Activated naive CD4-positive, alpha-beta T cell treated with anti-CD3 and anti-CD28 coated beads, Interleukin-2, amount 10 ng/mL, durations not matched to agents 7 days and 5 days (primary cell): Measurements from ENCODE around the gene PTPRD.

Experiments used
- CTCF ChIA-PET: fragments of 350-600 bp; sonication (Branson Sonifier 250); formaldehyde crosslinking; loops from one replicate; lab custom pipeline; 2021; ENCODE audit warnings: antibody characterized with exemption; lab: Charles Lee
- DNase-seq: peaks from one replicate; pipeline ENCODE4 v3.0.0-alpha.2; 2020
- H3K27ac Mint-ChIP-seq: one replicate; pipeline ENCODE4 v1.8.0; 2021; ENCODE audit warnings: mild to moderate bottlenecking, moderate library complexity, mixed read lengths
- H3K27me3 Mint-ChIP-seq: one replicate; pipeline ENCODE4 v1.8.0; 2021; ENCODE audit warnings: mild to moderate bottlenecking, mixed read lengths
- H3K36me3 Mint-ChIP-seq: one replicate; pipeline ENCODE4 v1.8.0; 2021; ENCODE audit warnings: mixed read lengths
- H3K4me1 Mint-ChIP-seq: one replicate; pipeline ENCODE4 v1.8.0; 2021; ENCODE audit warnings: mixed read lengths
- H3K4me3 Mint-ChIP-seq: one replicate; pipeline ENCODE4 v1.8.0; 2021; ENCODE audit warnings: mild to moderate bottlenecking, moderate library complexity, mixed read lengths
- H3K9me3 Mint-ChIP-seq: one replicate; pipeline ENCODE4 v1.8.0; 2021; ENCODE audit warnings: mixed read lengths

The PTPRD gene

DNA sequence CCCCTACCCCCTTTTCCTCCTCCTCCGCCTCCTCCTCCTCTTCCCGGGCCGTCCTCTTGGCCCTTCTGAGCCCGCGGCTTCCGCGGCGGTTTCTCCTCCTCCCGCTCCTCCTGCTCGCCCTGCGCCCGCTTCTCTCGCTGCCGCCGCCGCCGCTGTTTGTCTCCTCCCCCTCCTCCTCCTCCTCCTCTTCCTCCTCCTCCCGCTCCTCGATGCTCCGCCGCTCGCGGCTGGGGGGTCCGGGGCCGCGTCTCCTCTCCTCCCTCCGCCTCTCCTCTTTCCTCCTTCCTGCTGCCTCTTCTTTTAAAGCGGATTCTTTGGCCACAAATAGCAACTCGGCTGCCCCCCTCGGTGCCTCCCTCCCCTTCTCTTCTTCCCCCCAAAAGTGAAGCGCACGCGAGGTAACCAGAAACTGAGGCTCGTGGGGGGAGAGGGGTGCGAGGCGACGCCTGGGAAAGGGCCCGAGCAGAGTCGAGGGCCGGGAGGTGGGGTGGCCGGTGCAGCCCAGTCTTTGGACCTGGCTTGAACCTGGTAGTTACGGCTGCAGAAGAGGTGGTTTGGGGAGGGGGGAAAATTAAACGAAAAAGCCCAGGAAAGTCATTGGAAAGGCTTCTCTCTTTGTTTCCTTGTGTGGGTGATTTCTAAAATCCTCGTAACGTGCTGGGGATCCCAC is 1754.7 kb downstream of the PTPRD start:
- DNase-seq, result peak; percentile 40
- no peak overlapping the region for H3K27ac Mint-ChIP-seq
- H3K4me3 Mint-ChIP-seq, result peak overlapping the region; percentile 59
- CTCF ChIA-PET, result no interaction called here
- no peaks in the 10 kb centered on the region for H3K36me3 Mint-ChIP-seq
- peaks cover 8% of the 10 kb centered on the region for H3K4me1 Mint-ChIP-seq
- peaks cover 42% of the 10 kb centered on the region for H3K27me3 Mint-ChIP-seq
- H3K9me3 Mint-ChIP-seq, result no peaks in the 10 kb centered on the region

DNA sequence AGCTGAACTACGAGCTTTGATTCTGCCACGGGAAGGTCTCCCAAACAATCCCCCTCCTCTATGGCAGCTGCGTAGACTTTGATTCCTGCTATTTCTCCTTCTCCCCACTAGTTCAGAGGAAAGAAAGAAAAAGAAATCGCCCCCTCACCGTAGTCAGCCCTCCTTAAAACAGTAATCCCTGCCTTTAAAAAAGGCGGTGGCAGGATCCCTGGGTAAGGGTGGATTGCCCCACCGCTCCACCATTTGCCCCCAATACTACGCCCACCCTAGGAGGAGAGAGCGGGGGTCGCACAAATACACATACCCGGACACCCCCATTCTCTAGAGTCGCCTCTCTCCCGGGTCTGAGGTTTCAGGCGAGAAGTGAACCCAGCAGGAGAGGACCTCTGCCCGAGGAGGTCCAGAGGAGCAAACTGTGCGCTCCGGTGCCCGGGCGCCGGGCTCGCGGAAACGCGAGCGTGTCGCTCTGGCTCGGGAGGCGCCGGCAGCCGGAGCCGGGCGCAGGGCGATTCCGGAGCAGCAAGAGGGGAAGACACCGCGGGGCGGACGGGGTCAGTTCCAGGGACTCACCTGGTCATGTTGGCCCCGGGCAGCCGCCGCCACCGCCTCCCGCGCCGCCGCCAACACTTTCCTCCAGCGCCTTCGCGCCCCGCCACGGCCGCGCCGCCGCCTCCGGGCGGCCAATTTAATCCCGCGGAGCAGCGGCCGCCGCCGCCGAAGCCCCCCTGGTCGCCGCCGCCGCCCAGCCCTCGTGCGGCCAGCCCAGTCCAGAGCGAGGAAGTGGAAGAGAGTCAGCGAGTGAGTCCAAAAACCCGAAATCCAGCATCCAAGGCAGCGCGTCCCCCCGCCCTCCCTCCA is 1755.5 kb downstream of the PTPRD start:
- no peak overlapping the region for H3K27ac Mint-ChIP-seq
- H3K9me3 Mint-ChIP-seq, result no peaks in the 10 kb centered on the region
- peak overlapping the region; percentile 60 for H3K4me3 Mint-ChIP-seq
- no peak for DNase-seq
- CTCF ChIA-PET, result no interaction called here
- peaks cover 8% of the 10 kb centered on the region for H3K4me1 Mint-ChIP-seq
- peaks cover 42% of the 10 kb centered on the region for H3K27me3 Mint-ChIP-seq
- no peaks in the 10 kb centered on the region for H3K36me3 Mint-ChIP-seq

DNA sequence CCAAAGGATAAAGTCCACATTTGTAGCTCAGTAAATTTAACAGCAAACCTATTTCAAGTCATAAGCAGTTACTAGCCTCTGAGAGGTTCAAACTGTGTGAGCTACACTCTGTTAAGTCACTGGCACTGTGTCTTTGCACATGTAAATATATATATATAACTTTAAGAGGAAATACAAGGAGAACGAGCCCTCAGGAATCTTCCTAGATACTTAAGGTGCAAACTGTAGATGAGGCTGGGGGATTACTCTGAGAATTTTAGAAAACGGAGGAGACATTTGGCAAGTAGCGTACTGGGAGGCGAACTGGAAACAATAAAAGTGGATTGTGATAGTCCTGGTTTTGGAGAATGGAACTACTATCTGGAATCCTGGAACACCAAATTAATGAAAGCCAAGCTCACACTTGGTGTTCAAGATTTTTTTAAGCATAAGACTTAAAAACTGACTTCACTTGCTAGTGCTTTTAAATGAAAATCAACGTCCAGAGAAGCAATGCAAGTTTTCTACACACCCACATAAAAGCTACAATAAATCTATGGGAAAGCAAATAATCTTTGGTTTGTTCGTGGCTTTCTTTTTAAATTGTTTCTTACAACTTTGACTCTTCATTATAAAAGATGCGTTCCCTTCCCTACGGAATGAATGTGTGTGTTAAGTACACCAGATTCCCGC is 1756.3 kb downstream of the PTPRD start:
- Mint-ChIP-seq H3K9me3 (no peaks in the 10 kb centered on the region), H3K4me3 (no peak overlapping the region), H3K27me3 (peaks cover 42% of the 10 kb centered on the region), H3K4me1 (peaks cover 8% of the 10 kb centered on the region), H3K27ac (no peak overlapping the region), H3K36me3 (no peaks in the 10 kb centered on the region)
- CTCF ChIA-PET, result no interaction called here
- DNase-seq, result no peak

DNA sequence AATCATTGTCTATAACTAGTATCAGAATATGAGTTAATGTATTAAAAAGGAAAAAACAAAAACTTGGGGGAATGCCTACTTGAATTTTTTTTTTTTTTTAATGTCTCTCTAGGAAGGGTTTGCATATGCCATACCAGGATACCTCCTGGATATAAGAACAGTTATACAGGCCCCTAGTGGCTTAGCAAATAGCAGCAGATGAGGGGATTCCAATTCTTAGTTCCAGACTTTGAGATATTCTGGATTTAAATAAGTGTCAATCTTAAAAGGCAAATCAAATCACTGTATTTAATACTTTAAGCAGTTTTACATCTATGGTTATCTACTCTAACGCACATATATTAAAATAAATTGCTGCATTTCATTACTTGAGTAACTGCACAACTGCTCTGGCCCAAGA is 1757.8 kb downstream of the PTPRD start:
- DNase-seq, result no peak
- no peaks in the 10 kb centered on the region for H3K9me3 Mint-ChIP-seq
- H3K4me1 Mint-ChIP-seq, result peaks cover 8% of the 10 kb centered on the region

DNA sequence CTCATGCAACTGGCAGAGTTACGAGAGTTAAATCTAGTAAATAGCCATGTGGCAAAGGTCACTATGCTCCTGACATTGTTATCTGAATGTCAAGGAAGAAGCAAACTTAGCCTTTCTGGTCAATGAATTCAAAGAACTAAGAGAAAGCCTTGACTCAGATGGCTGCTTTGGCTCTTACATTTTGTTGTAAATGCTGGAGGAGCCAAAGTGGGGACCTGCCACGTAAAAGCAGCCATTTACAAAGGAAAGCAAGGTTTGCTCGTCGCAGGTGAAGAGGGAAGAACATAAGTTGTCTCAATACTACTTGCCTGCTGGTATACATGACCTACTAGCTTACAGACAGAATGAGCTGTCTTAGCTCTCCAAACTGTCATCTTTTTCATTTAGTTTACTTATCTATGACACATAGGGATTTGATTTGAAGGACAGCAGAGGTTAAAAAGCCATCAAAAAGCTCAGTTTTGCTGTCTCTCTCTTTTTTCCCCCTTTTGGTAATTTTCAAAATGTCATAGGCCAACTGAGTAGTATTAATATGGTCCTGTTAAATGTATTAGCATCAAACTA is 1760.4 kb downstream of the PTPRD start:
- Mint-ChIP-seq H3K27me3 (peaks cover 15% of the 10 kb centered on the region), H3K4me1 (peaks cover 2% of the 10 kb centered on the region), H3K36me3 (no peaks in the 10 kb centered on the region), H3K9me3 (no peaks in the 10 kb centered on the region), H3K4me3 (no peak overlapping the region), H3K27ac (no peak overlapping the region)
- CTCF ChIA-PET, result no interaction called here
- DNase-seq, result no peak

More for the DNA sequence above, 1757.8 kb downstream of the PTPRD start:
- Mint-ChIP-seq H3K36me3 (no peaks in the 10 kb centered on the region), H3K4me3 (no peak overlapping the region), H3K27me3 (peaks cover 41% of the 10 kb centered on the region), H3K27ac (no peak overlapping the region)
- CTCF ChIA-PET, result no interaction called here

DNA sequence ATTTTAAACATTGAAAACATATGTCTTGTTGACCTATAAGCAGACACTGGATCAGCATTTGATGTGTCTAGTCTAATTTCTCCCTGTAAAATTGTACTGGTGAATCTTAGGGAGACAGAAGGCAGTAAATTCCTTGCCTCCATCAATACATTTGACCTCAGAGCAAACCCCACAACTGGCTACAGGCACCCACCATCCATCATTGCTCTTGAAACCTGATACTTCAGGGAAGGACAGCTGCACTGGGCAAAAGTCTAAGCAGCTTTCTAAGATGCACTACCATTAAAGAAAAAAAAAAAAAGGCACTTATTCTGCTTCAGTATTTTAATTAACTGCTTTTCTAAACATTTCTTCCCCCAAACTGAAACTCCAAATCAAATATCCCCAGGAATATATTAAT is 1761.9 kb downstream of the PTPRD start:
- no peaks in the 10 kb centered on the region for H3K27me3 Mint-ChIP-seq

DNA sequence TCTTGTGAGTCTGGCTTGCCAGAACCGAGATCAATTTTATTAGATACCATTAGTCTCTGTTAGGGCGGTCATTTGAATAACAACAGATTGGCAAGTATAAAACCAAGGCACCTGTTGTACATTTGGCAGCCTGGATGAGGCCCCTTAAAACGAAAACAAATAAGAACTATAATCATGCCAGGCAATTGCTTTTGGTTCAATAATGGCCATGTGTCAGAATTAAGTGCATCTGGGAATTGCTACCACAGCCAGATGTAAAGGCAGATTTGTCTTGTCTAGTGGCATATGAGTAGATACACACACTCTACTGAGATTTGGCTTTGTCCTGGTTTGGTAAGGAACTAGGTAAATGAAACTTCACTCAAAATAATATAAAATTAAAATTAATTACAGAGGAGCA is 1767.0 kb downstream of the PTPRD start:
- H3K4me3 Mint-ChIP-seq, result no peak overlapping the region
- H3K4me1 Mint-ChIP-seq, result no peaks in the 10 kb centered on the region
- no peaks in the 10 kb centered on the region for H3K9me3 Mint-ChIP-seq
- no peak overlapping the region for H3K27ac Mint-ChIP-seq
- DNase-seq, result no peak
- H3K36me3 Mint-ChIP-seq, result no peaks in the 10 kb centered on the region
- CTCF ChIA-PET, result no interaction called here
- H3K27me3 Mint-ChIP-seq, result no peaks in the 10 kb centered on the region

More for the DNA sequence above, 1761.9 kb downstream of the PTPRD start:
- no peak overlapping the region for H3K27ac Mint-ChIP-seq
- H3K9me3 Mint-ChIP-seq, result no peaks in the 10 kb centered on the region
- H3K4me1 Mint-ChIP-seq, result no peaks in the 10 kb centered on the region
- no peaks in the 10 kb centered on the region for H3K36me3 Mint-ChIP-seq
- no peak overlapping the region for H3K4me3 Mint-ChIP-seq
- no peak for DNase-seq
- CTCF ChIA-PET, result no interaction called here

DNA sequence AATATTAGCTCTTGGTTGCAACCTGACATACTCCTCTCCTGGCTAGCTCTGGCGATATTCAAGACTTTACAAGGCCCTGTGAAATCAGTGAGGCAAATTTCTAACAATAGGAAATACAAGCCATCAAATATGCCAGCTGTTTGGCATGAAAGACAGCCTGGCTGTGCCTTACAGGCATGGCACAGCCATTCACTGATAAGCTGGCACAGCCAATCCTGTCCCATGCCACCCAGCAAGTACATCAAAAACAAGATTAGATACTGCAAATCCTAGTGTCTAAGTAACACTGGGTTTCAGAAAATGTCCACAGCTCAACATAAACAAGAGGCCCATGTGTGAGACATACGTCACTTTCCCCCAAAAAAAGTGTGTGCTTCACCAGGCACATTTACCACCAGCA is 1767.4 kb downstream of the PTPRD start:
- no peaks in the 10 kb centered on the region for H3K27me3 Mint-ChIP-seq
- H3K4me1 Mint-ChIP-seq, result no peaks in the 10 kb centered on the region
- DNase-seq, result no peak
- no peaks in the 10 kb centered on the region for H3K9me3 Mint-ChIP-seq
- no peak overlapping the region for H3K4me3 Mint-ChIP-seq
- H3K27ac Mint-ChIP-seq, result no peak overlapping the region
- CTCF ChIA-PET, result no interaction called here
- no peaks in the 10 kb centered on the region for H3K36me3 Mint-ChIP-seq

DNA sequence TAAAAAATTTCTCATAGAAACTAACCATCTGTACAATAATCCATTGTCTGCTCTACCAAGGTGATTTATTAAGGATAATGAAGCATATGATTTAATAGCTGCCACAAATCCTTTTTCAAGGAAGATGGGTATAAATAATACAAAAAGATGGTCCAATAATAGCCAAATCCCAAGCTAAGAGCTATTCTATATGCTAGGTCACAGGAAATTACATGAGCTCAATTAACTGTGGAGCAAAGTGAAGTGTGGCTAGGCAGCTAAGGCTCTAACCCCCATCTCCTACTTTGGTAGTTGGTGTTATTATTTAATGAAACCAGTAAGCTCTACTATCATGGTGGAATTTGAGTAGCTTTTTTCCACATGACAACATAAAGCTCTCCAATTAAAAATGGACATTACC is 1768.3 kb downstream of the PTPRD start:
- H3K9me3 Mint-ChIP-seq, result no peaks in the 10 kb centered on the region
- CTCF ChIA-PET, result no interaction called here
- no peaks in the 10 kb centered on the region for H3K27me3 Mint-ChIP-seq

DNA sequence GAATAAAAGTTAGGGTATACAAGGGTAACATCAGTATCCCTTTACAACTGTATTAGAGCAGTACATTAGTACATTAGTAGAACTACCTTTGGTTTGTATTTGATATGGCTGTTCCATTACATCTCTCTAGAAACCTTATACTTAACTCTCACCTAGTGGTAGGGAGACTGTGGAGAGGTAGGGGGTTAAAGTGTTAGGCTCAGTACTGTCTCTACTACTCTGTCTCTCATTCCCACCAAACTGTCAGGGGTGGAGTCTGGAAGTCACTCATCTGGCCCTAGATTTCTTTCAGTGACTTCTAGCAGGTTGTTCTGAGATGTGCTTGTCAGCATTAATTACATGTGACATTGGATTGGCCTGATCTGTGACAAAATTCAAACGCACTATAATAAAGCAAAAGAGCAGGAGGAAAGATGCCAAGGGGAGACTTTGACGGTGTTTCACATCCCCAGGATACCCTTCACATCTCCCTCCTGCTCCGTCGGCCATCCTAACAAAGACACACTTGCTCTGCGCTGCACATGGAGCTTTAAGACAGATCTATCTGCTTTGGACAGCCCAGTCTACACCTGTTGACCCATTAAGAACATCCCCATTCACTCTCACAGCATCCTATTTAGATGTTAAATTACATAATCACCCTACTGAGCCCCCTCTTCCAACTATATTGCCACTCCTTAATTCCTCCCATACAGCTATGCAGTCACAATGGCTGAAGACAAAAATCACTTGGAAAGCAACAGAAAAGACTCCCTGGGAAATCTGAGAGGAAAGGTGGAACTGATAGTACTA is 1770.2 kb downstream of the PTPRD start:
- H3K27me3 Mint-ChIP-seq, result no peaks in the 10 kb centered on the region
- no peak for DNase-seq
- no peak overlapping the region for H3K4me3 Mint-ChIP-seq
- CTCF ChIA-PET, result no interaction called here
- H3K27ac Mint-ChIP-seq, result no peak overlapping the region
- H3K4me1 Mint-ChIP-seq, result no peaks in the 10 kb centered on the region
- H3K36me3 Mint-ChIP-seq, result no peaks in the 10 kb centered on the region
- no peaks in the 10 kb centered on the region for H3K9me3 Mint-ChIP-seq

More for the DNA sequence above, 1768.3 kb downstream of the PTPRD start:
- Mint-ChIP-seq H3K4me3 (no peak overlapping the region), H3K36me3 (no peaks in the 10 kb centered on the region), H3K4me1 (no peaks in the 10 kb centered on the region), H3K27ac (no peak overlapping the region)
- no peak for DNase-seq

DNA sequence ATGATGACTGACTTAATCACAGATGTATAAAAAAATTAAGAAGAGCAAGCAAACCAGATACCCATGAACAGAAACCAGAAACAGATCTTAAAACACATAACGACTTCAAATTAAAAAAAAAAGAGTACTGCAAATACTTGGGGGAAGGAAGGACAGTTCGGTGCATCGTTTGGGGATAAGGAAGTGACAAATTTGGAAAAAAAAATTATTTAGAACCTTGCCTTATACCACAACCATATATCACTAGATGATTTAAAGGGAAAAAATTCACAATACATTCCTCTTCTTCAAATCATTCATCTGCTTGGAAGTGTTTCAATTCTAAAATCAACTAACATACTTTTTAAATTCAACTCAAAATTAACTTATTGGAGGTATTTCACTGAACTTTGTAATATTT is 1774.7 kb downstream of the PTPRD start:
- H3K36me3 Mint-ChIP-seq, result no peaks in the 10 kb centered on the region
- CTCF ChIA-PET, result no interaction called here
- H3K27ac Mint-ChIP-seq, result no peak overlapping the region
- H3K9me3 Mint-ChIP-seq, result no peaks in the 10 kb centered on the region
- DNase-seq, result no peak
- H3K4me1 Mint-ChIP-seq, result no peaks in the 10 kb centered on the region
- H3K27me3 Mint-ChIP-seq, result no peaks in the 10 kb centered on the region
- no peak overlapping the region for H3K4me3 Mint-ChIP-seq

DNA sequence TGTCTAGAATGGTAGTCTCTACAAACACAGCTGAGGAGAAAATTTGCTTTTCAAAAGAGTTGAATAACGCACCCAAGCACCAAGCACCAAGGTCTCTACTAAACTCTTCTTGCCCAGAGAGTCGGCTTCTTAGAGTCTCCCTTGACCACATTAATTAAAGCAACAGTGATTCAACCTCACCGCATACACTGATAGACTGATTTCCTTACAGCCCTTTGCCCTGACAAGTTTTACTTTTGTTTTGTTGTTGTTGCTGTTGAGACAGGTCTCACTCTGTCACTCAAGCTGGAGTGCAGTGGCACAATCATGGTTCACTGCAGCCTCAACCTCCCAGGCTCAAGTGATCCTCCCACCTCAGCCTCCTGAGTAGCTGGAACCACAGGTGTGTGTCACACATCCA is 1777.5 kb downstream of the PTPRD start:
- DNase-seq, result no peak
- no peaks in the 10 kb centered on the region for H3K27me3 Mint-ChIP-seq
- no peak overlapping the region for H3K4me3 Mint-ChIP-seq
- H3K27ac Mint-ChIP-seq, result no peak overlapping the region
- no peaks in the 10 kb centered on the region for H3K4me1 Mint-ChIP-seq
- CTCF ChIA-PET, result no interaction called here
- H3K36me3 Mint-ChIP-seq, result no peaks in the 10 kb centered on the region
- H3K9me3 Mint-ChIP-seq, result no peaks in the 10 kb centered on the region

DNA sequence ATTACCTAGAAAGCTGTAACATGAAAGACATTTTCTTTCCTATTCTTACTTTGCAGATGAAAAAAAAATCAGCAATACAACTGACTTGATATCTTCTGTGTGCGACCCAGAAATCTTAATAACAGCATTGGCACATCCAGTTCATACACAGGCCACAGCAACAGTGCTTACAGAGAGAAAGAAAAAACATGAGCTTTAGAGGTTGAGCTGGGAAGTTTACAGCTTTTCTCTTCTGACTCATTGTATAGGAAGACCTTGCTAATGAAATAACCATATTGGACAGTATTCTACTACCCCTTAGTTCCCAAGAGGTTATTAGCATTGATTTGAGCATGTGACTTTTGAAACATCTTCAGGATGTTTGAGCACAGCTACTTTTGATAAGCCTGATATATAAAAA is 1779.8 kb downstream of the PTPRD start:
- H3K4me1 Mint-ChIP-seq, result no peaks in the 10 kb centered on the region
- DNase-seq, result no peak
- CTCF ChIA-PET, result no interaction called here
- no peaks in the 10 kb centered on the region for H3K9me3 Mint-ChIP-seq
- no peak overlapping the region for H3K27ac Mint-ChIP-seq
- no peaks in the 10 kb centered on the region for H3K27me3 Mint-ChIP-seq
- H3K36me3 Mint-ChIP-seq, result no peaks in the 10 kb centered on the region
- H3K4me3 Mint-ChIP-seq, result no peak overlapping the region

DNA sequence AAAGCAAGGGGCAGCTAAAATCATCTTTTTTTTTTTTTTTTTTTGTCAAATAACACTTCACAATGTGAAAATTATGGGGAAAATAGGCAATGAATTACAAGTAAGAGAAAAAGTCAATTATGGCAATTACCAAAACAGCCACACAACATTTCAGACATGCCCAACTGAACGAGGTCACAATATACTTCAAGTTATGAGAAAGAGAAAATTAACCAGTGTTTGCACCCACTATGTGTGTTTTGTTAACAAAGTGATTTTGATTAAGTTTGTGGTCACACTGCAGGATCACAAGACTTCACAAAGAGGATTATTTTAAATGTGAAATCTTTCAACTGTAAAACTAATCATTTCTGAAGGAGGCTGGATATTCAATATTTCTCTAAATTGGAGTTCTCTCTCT is 1780.4 kb downstream of the PTPRD start:
- H3K27me3 Mint-ChIP-seq, result no peaks in the 10 kb centered on the region
- H3K4me1 Mint-ChIP-seq, result no peaks in the 10 kb centered on the region

More for the DNA sequence above, 1780.4 kb downstream of the PTPRD start:
- Mint-ChIP-seq H3K36me3 (no peaks in the 10 kb centered on the region), H3K27ac (no peak overlapping the region), H3K4me3 (no peak overlapping the region), H3K9me3 (no peaks in the 10 kb centered on the region)
- DNase-seq, result no peak
- CTCF ChIA-PET, result no interaction called here
